ENCODE measurements around the gene NCL.
"Not testable (repeated sequence)": the region's sequence is repeated elsewhere in the genome, so short reads cannot be mapped to it uniquely, and the experiment has no call there.

Gene NCL

GRCh38 chr2:231405601-231406367 is 58.5 kb downstream of the NCL start:
- not testable (repeated sequence) for DNase-seq (ENCODE audit: low spot score)

GRCh38 chr2:231404183-231404578 is 60.1 kb downstream of the NCL start:
- not testable (repeated sequence) for DNase-seq (ENCODE audit: low spot score)
